Glutamatergic neuron (in vitro differentiated cells): Measurements from ENCODE around the gene RFX1. TPM values are rescaled to one million over a fixed set of nuclear protein-coding genes. Genes with fewer than 3 reads are reported as not detected.
"Not testable (repeated sequence)": the region's sequence is repeated elsewhere in the genome, so short reads cannot be mapped to it uniquely, and the experiment has no call there.

Experiments
- DNase-seq: peaks from one replicate; pipeline ENCODE4 v3.0.0; 2022
- H3K27ac Mint-ChIP-seq: one replicate; pipeline ENCODE4 v1.8.0; 2020; ENCODE audit warnings: mild to moderate bottlenecking, mixed read lengths, inconsistent platforms; ENCODE audit not compliant: unreplicated experiment
- H3K27me3 Mint-ChIP-seq: one replicate; pipeline ENCODE4 v1.8.0; 2020; ENCODE audit warnings: mild to moderate bottlenecking, moderate library complexity, mixed read lengths, inconsistent platforms; ENCODE audit not compliant: unreplicated experiment
- H3K36me3 Mint-ChIP-seq: one replicate; pipeline ENCODE4 v1.8.0; 2020; ENCODE audit warnings: mild to moderate bottlenecking, mixed read lengths, inconsistent platforms; ENCODE audit not compliant: unreplicated experiment
- H3K4me1 Mint-ChIP-seq: one replicate; pipeline ENCODE4 v1.8.0; 2020; ENCODE audit warnings: mild to moderate bottlenecking, low read depth, mixed read lengths, inconsistent platforms; ENCODE audit not compliant: unreplicated experiment
- H3K4me3 Mint-ChIP-seq: one replicate; pipeline ENCODE4 v1.8.0; 2020; ENCODE audit warnings: mild to moderate bottlenecking, mixed read lengths, inconsistent platforms; ENCODE audit not compliant: unreplicated experiment
- H3K9me3 Mint-ChIP-seq: one replicate; pipeline ENCODE4 v1.8.0; 2020; ENCODE audit warnings: mild to moderate bottlenecking, moderate library complexity, mixed read lengths, inconsistent platforms; ENCODE audit not compliant: unreplicated experiment
- total RNA-seq: library from RNA; stranded (reverse); fragmentation: NEBNext Ultra II Directional; extraction: Animal tissue kit (Norgen Biotek cat#: 25700); gene quantifications from one replicate; pipeline ENCODE4 v1.2.1, GENCODE V29; 2021; ENCODE audit not compliant: unreplicated experiment
- TF ChIP-seq, protein P1 (sequence below): fragments of 200-600 bp; sonication (generic); IDR thresholded peaks from one replicate; pipeline ENCODE4 v1.5.0; 2021; ENCODE audit not compliant: partially characterized antibody, unreplicated experiment

RFX1 gene
- total RNA-seq, 1 donor from 2014 or later, result 9.4 TPM

DNA sequence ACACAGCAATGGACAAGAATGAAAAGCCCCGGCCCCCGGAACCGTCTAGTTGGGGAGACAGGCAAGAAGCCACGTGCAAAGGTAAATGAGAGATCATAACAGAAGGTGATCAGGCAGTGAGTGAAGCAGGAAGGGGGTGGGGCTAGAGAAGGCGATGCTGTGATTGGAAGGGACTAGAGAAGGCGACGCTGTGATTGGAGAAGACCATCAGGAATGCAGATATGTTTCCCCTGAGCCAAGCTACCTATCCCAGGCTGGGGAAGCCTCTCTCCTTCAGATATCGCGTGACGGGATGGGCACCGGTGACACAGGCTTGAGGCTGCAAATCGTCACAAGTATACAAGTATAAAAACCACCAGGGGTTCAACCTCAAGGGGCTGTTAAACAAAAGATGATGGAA, 32.0 kb downstream of the RFX1 start:
- H3K27ac Mint-ChIP-seq, result no peak overlapping the region
- peaks cover 9% of the 10 kb centered on the region for H3K9me3 Mint-ChIP-seq
- TF ChIP-seq, protein P1, sequence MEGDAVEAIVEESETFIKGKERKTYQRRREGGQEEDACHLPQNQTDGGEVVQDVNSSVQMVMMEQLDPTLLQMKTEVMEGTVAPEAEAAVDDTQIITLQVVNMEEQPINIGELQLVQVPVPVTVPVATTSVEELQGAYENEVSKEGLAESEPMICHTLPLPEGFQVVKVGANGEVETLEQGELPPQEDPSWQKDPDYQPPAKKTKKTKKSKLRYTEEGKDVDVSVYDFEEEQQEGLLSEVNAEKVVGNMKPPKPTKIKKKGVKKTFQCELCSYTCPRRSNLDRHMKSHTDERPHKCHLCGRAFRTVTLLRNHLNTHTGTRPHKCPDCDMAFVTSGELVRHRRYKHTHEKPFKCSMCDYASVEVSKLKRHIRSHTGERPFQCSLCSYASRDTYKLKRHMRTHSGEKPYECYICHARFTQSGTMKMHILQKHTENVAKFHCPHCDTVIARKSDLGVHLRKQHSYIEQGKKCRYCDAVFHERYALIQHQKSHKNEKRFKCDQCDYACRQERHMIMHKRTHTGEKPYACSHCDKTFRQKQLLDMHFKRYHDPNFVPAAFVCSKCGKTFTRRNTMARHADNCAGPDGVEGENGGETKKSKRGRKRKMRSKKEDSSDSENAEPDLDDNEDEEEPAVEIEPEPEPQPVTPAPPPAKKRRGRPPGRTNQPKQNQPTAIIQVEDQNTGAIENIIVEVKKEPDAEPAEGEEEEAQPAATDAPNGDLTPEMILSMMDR, result no peak
- peaks cover 6% of the 10 kb centered on the region for H3K27me3 Mint-ChIP-seq
- no peak overlapping the region for H3K4me3 Mint-ChIP-seq
- H3K4me1 Mint-ChIP-seq, result peaks cover 5% of the 10 kb centered on the region
- peaks cover under 1% of the 10 kb centered on the region for H3K36me3 Mint-ChIP-seq
- DNase-seq, result peak; percentile 44

DNA sequence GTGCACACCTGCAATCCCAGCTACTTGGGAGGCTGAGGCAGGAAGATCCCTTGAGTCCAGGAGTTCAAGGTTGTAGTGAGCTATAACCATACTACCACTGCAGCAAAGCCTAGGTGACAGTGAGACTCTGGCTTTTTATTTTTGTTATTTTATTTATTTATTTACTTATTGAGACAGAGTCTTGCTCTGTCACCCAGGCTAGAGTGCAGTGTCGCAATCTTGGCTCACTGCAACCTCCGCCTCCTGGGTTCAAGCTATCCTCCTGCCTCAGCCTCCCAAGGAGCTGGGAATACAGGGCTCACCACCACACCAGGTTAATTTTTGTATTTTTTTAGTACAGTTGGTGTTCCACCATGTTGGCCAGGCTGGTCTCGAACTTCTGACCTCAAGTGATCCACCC, 32.6 kb downstream of the RFX1 start:
- not testable (repeated sequence) for H3K36me3 Mint-ChIP-seq, H3K4me3 Mint-ChIP-seq, H3K9me3 Mint-ChIP-seq, DNase-seq, H3K27me3 Mint-ChIP-seq, H3K4me1 Mint-ChIP-seq, H3K27ac Mint-ChIP-seq

DNA sequence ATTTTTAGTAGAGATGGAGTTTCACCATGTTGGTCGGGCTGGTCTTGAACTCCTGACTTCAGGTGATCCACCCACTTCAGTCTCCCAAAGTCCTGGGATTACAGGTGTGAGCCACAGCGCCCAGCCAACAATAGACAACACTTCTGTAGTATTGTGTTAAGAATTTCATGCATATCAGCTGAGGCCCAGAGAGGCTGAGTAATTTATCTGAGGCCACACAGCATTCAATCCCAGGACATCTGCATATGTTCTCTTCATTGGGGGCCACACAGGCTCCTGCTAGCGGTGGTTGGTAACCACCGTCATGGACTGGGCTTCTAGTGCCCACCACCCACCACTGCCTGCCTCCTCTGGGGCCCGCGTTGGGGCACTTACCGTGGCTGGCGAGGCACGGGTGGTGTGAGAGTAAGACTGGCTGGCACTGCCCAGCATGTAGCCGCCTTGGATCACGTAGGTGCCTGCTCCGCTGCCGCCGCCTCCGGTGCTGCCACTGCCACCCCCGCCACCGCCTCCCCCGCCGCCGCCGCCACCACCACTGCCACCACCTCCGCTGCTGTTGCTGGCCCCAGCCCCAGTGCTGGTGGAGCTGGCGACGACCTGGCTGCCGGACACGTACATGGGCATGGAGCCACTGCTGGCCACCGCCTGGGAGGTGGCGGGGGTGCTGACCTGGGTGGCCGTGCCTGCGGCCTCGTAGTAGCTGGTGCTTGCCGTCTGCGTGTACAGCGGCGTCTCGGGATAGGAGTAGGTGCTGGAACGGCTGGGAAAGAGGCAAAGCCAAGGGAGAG, 33.6 kb downstream of the RFX1 start:
- peaks cover 10% of the 10 kb centered on the region for H3K9me3 Mint-ChIP-seq
- peaks cover 6% of the 10 kb centered on the region for H3K27me3 Mint-ChIP-seq

DNA sequence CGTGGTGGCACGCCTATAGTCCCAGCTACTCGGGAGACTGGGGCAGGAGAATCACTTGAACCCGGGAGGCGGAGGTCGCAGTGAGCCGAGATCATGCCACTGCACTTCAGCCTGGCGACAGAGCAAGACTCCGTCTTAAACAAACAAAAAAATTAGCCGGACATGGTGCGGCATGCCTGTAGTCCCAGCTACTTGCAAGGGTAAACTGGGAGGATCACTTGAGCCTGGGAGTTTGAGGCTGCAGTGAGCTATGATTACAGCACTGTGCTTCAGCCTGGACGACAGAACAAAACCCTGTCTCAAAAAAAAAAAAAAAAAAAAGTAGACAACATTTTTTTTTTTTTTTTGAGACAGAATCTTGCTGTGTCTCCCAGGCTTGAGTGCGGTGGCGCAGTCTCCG, 34.3 kb downstream of the RFX1 start:
- not testable (repeated sequence) for H3K4me1 Mint-ChIP-seq, H3K9me3 Mint-ChIP-seq, H3K4me3 Mint-ChIP-seq, H3K27ac Mint-ChIP-seq, H3K27me3 Mint-ChIP-seq, H3K36me3 Mint-ChIP-seq, DNase-seq

More for the DNA sequence above, 33.6 kb downstream of the RFX1 start:
- Mint-ChIP-seq H3K4me1 (peaks cover 5% of the 10 kb centered on the region), H3K36me3 (peaks cover 3% of the 10 kb centered on the region), H3K4me3 (no peak overlapping the region), H3K27ac (no peak overlapping the region)
- DNase-seq, result no peak
- TF ChIP-seq, protein P1, result no peak

DNA sequence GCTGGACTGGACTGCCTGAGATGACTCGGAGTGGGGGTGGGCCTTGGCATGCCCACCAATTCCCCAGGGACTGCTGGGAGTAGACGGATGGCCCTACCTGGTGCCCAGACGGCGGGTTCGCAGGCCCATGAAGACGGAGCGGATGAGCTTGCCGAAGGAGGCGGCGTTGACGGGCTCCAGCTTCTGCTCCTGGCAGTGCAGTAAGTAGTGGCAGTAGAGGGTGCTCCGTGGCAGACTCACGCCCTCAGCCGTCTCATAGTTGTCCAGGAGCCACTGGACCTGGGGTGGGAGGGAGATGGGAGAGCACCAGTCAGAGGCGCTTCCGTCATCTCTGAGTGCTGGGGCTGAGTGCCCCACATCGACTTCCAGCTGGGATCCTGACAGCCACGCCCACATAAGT, 36.2 kb downstream of the RFX1 start:
- Mint-ChIP-seq H3K4me1 (peaks cover 5% of the 10 kb centered on the region), H3K36me3 (peaks cover 3% of the 10 kb centered on the region), H3K4me3 (no peak overlapping the region), H3K27me3 (peaks cover 7% of the 10 kb centered on the region), H3K27ac (no peak overlapping the region), H3K9me3 (peaks cover 11% of the 10 kb centered on the region)
- TF ChIP-seq, protein P1, result no peak
- DNase-seq, result no peak

DNA sequence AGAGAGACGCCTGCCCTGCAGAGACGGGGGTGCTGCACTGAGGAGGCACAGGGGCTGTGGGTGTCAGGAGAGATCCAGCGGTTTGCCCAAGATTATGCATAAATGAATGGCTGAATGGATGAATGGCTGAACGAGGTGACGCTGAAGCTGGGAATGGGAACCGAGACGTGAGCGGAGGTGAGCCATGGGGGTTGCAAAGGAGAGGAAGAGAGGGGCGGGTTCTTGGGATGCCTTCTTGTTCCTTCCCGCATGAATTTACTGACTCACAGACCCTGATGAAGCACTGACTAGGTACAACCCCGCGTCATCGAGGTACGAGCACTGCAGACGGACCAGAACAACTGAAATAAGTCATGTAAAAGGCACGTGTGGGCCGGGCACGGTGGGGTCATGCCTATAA, 37.1 kb downstream of the RFX1 start:
- Mint-ChIP-seq H3K4me3 (no peak overlapping the region), H3K36me3 (peaks cover 3% of the 10 kb centered on the region), H3K27ac (no peak overlapping the region), H3K4me1 (peaks cover under 1% of the 10 kb centered on the region), H3K9me3 (peaks cover 5% of the 10 kb centered on the region), H3K27me3 (peaks cover 2% of the 10 kb centered on the region)
- TF ChIP-seq, protein P1, result no peak
- DNase-seq, result no peak
